ENCODE data around the gene TMPRSS3. TPM values are rescaled to one million over a fixed set of nuclear protein-coding genes. Genes with fewer than 3 reads are reported as not detected.

TMPRSS3 gene
- total RNA-seq, 4 donors from 2014 or later: 0.34 to 1.6 (median 1.0) TPM; not detected in 1

- DNase-seq (ENCODE audit: low spot score in 2 of 2): no peak
- H3K27ac ChIP-seq: no peak overlapping the region
- 79% methylated on average over 16 of the region's 17 CpGs for WGBS
Measured at GRCh38 chr21:42379426-42380215, 16.2 kb downstream of the TMPRSS3 start.

GRCh38 chr21:42378418-42378817 is 17.4 kb downstream of the TMPRSS3 start:
- WGBS: 71% methylated on average over 8 of the region's 8 CpGs
- Histone ChIP-seq H3K27me3 (peaks cover 37% of the 10 kb centered on the region), H3K4me3 (no peak overlapping the region), H3K36me3 (no peaks in the 10 kb centered on the region), H3K27ac (no peak overlapping the region), H3K4me1 (no peaks in the 10 kb centered on the region), H3K9me3 (no peaks in the 10 kb centered on the region)
- TF ChIP-seq POLR2A (IDR thresholded peaks at IDR 0.05) (no peak), POLR2AphosphoS5 (IDR thresholded peaks at IDR 0.05) (no peak), CTCF (IDR thresholded peaks at IDR 0.05) (no peak), EP300 (IDR thresholded peaks at IDR 0.05) (no peak)
- no peak for DNase-seq (ENCODE audit: low spot score in 2 of 2)

More at GRCh38 chr21:42379426-42380215, 16.2 kb downstream of the TMPRSS3 start:
- no peaks in the 10 kb centered on the region for H3K36me3 ChIP-seq
- H3K27me3 ChIP-seq: peaks cover 28% of the 10 kb centered on the region
- no peaks in the 10 kb centered on the region for H3K4me1 ChIP-seq
- TF ChIP-seq POLR2A (IDR thresholded peaks at IDR 0.05) (no peak), EP300 (IDR thresholded peaks at IDR 0.05) (no peak)
- H3K4me3 ChIP-seq: no peak overlapping the region
- H3K9me3 ChIP-seq: no peaks in the 10 kb centered on the region

GRCh38 chr21:42377951-42378340 is 17.9 kb downstream of the TMPRSS3 start:
- H3K4me3 ChIP-seq: no peak overlapping the region
- no peak overlapping the region for H3K27ac ChIP-seq
- no peaks in the 10 kb centered on the region for H3K4me1 ChIP-seq
- H3K9me3 ChIP-seq: no peaks in the 10 kb centered on the region
- WGBS: 75% methylated on average over 5 of the region's 5 CpGs
- DNase-seq (ENCODE audit: low spot score in 2 of 2): no peak
- no peaks in the 10 kb centered on the region for H3K36me3 ChIP-seq
- TF ChIP-seq CTCF (IDR thresholded peaks at IDR 0.05) (no peak), EP300 (IDR thresholded peaks at IDR 0.05) (no peak), POLR2A (IDR thresholded peaks at IDR 0.05) (no peak), POLR2AphosphoS5 (IDR thresholded peaks at IDR 0.05) (no peak)
- peaks cover 40% of the 10 kb centered on the region for H3K27me3 ChIP-seq

- Histone ChIP-seq H3K4me1 (no peaks in the 10 kb centered on the region), H3K27ac (no peak overlapping the region), H3K4me3 (no peak overlapping the region), H3K9me3 (no peaks in the 10 kb centered on the region), H3K36me3 (no peaks in the 10 kb centered on the region), H3K27me3 (peaks cover 41% of the 10 kb centered on the region)
- TF ChIP-seq POLR2A (IDR thresholded peaks at IDR 0.05): no peak
- no peak for TF ChIP-seq CTCF (IDR thresholded peaks at IDR 0.05)
- TF ChIP-seq POLR2AphosphoS5 (IDR thresholded peaks at IDR 0.05): no peak
- no peak for TF ChIP-seq EP300 (IDR thresholded peaks at IDR 0.05)
- DNase-seq (ENCODE audit: low spot score in 2 of 2): no peak
- WGBS: 76% methylated on average over 24 of the region's 24 CpGs
Measured at GRCh38 chr21:42377211-42377950, 18.5 kb downstream of the TMPRSS3 start.

GRCh38 chr21:42376338-42376982 is 19.4 kb downstream of the TMPRSS3 start:
- Histone ChIP-seq H3K27me3 (peaks cover 41% of the 10 kb centered on the region), H3K36me3 (no peaks in the 10 kb centered on the region), H3K9me3 (no peaks in the 10 kb centered on the region), H3K27ac (no peak overlapping the region), H3K4me1 (no peaks in the 10 kb centered on the region), H3K4me3 (no peak overlapping the region)
- 68% methylated on average over 27 of the region's 32 CpGs for WGBS
- TF ChIP-seq POLR2A (IDR thresholded peaks at IDR 0.05) (no peak), EP300 (IDR thresholded peaks at IDR 0.05) (no peak)
- no peak for DNase-seq (ENCODE audit: low spot score in 2 of 2)

- Histone ChIP-seq H3K4me1 (no peaks in the 10 kb centered on the region), H3K27me3 (peaks cover 41% of the 10 kb centered on the region), H3K36me3 (no peaks in the 10 kb centered on the region), H3K27ac (no peak overlapping the region), H3K4me3 (no peak overlapping the region), H3K9me3 (no peaks in the 10 kb centered on the region)
- DNase-seq (ENCODE audit: low spot score in 2 of 2): no peak
- TF ChIP-seq POLR2A (IDR thresholded peaks at IDR 0.05) (no peak), CTCF (IDR thresholded peaks at IDR 0.05) (no peak), POLR2AphosphoS5 (IDR thresholded peaks at IDR 0.05) (no peak), EP300 (IDR thresholded peaks at IDR 0.05) (no peak)
- 80% methylated on average over 3 of the region's 3 CpGs for WGBS
Measured at GRCh38 chr21:42375966-42376337, 19.9 kb downstream of the TMPRSS3 start.
